ENCODE results near the gene CTCFL.
"Not testable (repeated sequence)": the region's sequence is repeated elsewhere in the genome, so short reads cannot be mapped to it uniquely, and the experiment has no call there.

CTCFL gene

GRCh38 chr20:57508381-57508780 is 16.6 kb downstream of the CTCFL start:
- FAIRE-seq: no peak

DNA sequence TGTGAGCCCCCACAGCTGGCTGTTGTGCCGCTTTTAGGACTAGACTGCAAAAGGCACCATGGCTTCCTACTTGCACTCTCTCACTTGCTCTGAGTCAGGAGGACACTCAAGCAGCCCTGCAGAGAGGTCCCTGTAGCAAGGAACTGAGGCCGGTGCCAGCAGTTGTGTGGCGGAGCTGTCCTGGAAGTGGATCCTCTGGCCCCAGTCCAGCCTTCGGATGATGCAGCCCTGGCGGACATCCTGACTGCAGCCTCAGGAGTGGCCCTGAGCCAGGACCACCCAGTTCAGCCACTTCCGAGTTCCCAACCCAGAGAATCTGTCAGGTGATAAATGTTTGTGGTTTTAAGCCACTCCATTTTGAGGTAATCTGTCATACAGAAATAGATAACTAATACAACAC is 17.5 kb downstream of the CTCFL start:
- no peak for FAIRE-seq

GRCh38 chr20:57505979-57506378 is 19.0 kb downstream of the CTCFL start:
- no peak for FAIRE-seq

- no peak for FAIRE-seq
Observed at GRCh38 chr20:57504411-57504810, 20.5 kb downstream of the CTCFL start.

DNA sequence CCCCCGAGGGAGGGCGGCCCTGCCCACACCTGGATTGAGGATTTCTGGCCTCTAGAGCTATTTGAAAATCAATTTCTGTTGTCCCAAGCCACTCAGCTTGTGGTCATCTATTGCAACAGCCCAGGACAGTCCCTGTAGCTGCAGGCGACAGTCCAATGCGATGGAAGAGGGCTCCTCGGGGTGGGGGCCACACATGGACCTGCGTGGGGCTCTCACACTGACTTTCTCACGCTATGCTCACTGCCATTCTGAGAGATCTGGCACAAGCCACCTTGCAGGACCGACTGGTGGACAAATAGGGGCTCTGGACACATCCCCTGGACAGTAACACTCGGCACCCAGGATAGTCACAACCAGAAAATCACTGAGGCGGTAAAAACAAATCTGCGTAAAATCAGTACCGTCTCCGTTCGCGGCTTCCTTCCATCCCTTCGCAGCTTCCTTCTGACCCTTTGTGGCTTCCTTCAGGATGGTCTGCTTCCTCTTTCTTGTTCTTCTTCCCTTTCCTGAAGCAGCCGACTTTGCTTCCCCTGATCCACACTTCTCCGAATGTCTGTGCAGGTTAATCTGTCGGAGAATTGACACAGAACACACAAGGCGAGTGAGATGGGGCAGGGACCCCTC is 21.8 kb downstream of the CTCFL start:
- FAIRE-seq: no peak

GRCh38 chr20:57502336-57502700 is 22.6 kb downstream of the CTCFL start:
- no peak for FAIRE-seq

DNA sequence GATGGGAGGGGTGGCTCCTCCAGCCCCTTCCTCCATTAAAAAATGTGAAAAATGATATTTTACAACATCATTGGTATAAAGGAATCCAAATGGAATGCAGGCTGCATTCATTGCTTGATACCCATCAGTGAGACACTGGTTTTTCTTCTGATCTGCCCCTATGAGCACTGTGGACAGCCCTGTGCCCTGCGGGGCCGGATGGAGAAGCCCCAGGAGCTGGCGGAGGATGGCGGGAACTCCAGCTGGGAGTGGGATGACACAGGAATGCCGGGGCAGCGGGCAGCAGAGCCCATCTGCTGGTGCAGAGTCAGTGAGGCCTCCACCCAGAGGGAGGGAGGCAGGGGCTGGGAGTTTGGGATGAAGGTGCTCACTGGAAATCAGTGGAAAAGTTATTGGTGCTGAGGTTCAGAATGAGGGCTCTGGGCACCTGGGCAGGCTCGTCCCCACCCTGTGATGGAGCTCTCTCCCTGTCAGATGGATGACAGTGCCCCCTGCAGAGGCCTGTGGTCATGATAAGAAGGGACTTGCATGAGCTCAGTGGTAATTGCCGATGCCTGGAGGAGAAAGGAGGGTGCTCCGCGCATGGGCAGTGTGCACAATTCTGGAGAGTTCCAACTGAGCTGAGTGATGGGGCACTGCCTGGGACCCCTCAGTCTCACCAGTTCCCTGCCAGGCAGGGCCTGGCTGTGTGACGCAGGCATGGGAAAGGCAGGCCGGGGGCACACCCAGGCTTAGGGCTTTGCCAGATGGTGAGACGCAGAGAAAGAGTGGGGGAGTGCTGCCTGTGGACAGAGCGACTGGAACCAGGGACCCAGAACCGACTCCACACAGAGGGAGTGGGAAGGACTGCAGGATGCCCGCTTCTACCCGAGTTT is 23.2 kb downstream of the CTCFL start:
- FAIRE-seq: no peak

DNA sequence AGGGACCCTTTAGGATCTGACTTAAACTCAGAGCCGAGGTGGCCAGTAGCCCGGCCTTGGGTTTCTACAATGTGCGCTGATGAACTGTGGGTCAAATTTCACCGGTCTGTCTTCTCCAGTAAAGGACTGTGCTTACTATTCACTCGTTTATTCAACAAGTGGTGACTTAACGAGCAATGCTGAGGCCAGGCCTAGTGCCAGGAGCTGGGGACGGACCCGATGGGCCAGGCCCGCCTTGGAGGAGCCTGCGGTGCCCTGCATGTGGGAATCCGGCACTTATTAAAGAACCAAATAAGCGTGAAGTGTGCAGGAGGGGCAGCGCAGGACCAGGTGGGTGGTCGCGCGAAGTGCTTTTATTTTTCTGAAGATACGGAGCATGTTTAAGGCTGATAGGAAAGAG is 24.0 kb downstream of the CTCFL start:
- no peak for FAIRE-seq

GRCh38 chr20:57500235-57500634 is 24.7 kb downstream of the CTCFL start:
- FAIRE-seq: no peak

- no peak for FAIRE-seq
Observed at GRCh38 chr20:57499676-57500075, 25.3 kb downstream of the CTCFL start.

GRCh38 chr20:57498425-57499400 is 26.2 kb downstream of the CTCFL start:
- FAIRE-seq: no peak

DNA sequence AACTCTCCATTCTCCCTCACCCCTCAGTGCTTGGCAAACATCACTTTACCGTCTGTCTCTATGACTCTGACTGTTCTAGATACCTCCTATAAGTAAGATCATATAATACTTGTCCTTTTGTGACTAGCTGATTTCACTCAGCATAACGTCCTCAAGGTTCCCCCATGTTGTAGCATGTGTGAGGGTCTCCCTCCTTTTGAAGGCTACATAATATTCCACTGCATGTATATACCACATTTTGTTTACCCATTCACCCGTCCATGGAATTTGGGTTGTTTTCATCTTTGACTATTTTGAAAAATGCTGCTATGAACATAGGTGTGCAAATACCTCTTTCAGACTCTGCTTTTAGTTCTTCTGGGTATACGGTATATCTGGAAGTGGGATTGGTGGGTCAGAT is 28.3 kb downstream of the CTCFL start:
- no peak for FAIRE-seq

DNA sequence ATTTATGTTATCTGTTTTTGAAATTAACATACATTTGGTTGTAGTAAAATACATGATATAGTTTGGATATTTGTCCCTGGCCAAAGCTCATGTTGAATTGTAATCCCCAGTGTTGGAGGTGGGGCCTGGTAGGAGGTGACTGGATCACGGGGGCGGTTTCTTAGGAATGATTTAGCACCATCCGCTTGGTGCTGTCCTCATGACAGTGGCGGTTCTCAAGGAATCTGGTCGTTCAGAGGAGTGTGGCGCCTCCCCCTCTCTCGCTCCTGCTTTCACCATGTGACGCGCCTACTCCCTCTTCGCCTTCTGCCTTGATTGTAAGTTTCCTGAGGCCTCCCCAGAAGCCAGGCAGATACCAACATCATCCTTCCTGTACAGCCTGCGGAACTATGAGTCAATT is 29.0 kb downstream of the CTCFL start:
- no peak for FAIRE-seq

DNA sequence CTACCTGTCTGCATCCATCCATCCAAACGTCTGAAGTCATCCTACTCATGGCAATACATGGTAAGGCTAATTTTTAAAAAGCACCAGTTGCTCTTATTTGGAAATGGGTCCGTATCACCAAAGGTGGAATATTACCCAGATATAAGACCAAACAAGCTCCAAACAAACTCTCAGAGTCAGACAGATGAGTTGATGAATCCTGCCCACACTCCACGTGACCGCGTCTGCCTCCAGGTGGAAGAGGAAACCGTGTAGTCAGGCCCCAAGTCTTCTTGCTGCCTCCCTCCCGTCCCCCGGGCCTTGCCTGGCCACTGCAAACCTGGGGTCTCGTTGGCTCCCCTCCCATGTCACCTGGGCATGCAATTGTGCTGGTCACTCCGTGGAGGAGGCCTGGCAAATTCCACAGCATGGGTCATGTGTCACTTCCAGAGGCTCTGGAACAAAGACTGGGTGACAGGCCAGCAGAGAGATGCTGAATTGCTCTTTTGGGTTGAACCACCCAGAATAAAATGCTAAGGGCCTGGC is 31.8 kb downstream of the CTCFL start:
- FAIRE-seq: no peak

- FAIRE-seq: no peak
Observed at GRCh38 chr20:57491373-57491772, 33.6 kb downstream of the CTCFL start.

DNA sequence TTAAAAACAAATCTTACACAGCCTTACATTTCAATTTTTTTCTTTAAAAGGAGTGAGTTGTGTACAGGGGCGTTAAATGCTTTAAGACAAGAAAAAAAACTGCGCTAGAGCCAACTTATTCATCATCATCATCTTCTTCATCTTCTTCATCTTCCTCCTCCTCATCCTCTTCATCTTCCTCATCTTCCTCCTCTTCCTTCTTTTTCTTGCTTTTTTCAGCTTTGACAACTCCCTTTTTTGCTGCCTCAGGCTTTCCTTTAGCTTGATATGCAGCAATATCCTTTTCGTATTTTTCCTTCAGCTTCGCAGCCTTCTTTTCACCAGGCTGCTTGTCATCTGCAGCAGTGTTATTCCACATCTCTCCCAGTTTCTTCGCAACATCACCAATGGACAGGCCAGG is 36.7 kb downstream of the CTCFL start:
- FAIRE-seq: not testable (repeated sequence)

GRCh38 chr20:57485770-57486169 is 39.2 kb downstream of the CTCFL start:
- FAIRE-seq: no peak

DNA sequence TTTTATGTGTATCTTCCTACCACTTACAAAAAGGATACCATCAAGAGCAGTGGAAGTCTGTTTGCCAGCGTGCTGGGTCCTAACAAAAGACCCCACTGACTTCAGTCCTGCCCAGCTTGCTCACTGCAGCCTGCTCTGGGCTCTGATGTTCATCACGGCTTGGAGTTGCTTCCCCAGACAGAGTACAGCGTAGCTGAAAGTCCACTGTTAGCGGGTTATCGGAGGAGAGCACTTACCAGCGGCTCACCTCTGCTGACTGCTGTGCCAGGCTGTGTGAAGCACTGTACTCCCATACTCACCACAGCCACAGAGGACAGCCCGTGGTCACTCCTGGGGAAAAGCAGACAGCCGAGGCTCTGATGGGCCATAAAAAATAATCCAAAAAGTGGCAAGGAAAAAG is 40.2 kb downstream of the CTCFL start:
- FAIRE-seq: no peak

- FAIRE-seq: no peak
Observed at GRCh38 chr20:57483287-57484050, 41.5 kb downstream of the CTCFL start.

- FAIRE-seq: no peak
Observed at GRCh38 chr20:57482796-57483195, 42.1 kb downstream of the CTCFL start.

DNA sequence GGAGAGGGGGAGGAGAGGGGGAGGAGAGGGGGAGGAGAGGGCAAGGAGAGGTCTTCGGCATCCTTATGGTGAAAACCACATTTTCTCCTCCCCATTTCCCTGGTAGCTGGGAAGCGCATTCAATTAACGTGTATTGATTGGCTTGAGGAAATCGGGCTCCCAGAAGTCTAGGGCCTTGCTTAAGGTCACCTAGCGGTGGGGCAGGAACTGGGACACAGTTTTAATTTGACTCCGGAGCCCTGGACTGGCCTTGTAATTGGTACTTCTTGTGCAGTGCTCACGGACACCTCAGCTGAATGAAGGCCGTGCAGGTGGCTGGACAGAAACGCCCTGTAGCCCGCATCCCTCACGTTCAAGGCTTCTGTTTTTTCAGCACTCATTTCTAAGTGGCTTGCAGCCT is 42.8 kb downstream of the CTCFL start:
- FAIRE-seq: no peak

DNA sequence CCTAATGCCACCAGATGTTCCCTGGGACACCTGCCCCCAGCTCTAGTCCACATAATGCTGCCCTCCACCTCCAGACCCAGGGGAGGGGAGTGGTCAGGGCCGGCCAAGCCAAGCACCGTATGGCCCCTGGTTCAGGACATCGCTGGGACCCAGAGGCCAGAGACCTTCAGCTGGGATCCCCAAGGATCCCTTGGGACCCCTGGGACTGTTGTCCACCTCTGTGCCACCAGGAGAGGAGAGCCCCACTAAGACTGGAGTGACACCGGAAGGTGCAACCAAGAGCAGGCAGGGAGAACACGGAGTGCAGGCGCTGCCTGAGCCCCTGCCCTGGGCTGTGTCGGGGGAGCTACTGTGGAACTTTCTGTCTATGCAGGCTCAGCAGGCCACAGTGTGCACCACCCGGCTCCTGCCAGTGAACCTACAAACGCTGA is 43.6 kb downstream of the CTCFL start:
- FAIRE-seq: no peak
